HepG2 (cell line): ENCODE measurements around the gene VAC14. TPM values are rescaled to one million over a fixed set of nuclear protein-coding genes. Genes with fewer than 3 reads are reported as not detected.
A peak's percentile ranks its signal among the peaks of the same experiment; 100 is the strongest.

Source experiments
- EEA1 ChIP-seq: sonication (generic); formaldehyde crosslinking; IDR thresholded peaks from 2 replicates; pipeline ENCODE4 v1.5.1; 2020; ENCODE audit warnings: mild to moderate bottlenecking, missing genetic modification reagents, borderline replicate concordance
- ETS1 ChIP-seq: sonication (generic); formaldehyde crosslinking; IDR thresholded peaks from 2 replicates; pipeline ENCODE4 v1.4.0; 2020; ENCODE audit warnings: missing genetic modification reagents
- GABPB1 ChIP-seq: IDR thresholded peaks from 2 replicates; pipeline ENCODE4 v1.6.1; 2016; ENCODE audit warnings: mild to moderate bottlenecking, missing genetic modification reagents, moderate library complexity, missing compliant biosample characterization
- HES4 ChIP-seq: sonication (generic); formaldehyde crosslinking; IDR thresholded peaks from 2 replicates; pipeline ENCODE4 v1.9.0; 2021; ENCODE audit warnings: mild to moderate bottlenecking, missing genetic modification reagents, borderline replicate concordance
- MIXL1 ChIP-seq: IDR thresholded peaks from 2 replicates; pipeline ENCODE4 v1.6.1; 2016
- MXD4 ChIP-seq: IDR thresholded peaks from 2 replicates; pipeline ENCODE4 v1.6.1; 2016; ENCODE audit warnings: mild to moderate bottlenecking, missing biosample characterization, missing genetic modification reagents
- MYC ChIP-seq: sonication (generic); formaldehyde crosslinking; IDR thresholded peaks from 2 replicates; pipeline ENCODE4 v1.9.0; 2021; ENCODE audit warnings: missing genetic modification reagents, borderline replicate concordance
- NFKB2 ChIP-seq: sonication (generic); formaldehyde crosslinking; IDR thresholded peaks from 2 replicates; pipeline ENCODE4 v1.4.0; 2020; ENCODE audit warnings: missing genetic modification reagents, borderline replicate concordance
- NONO ChIP-seq, 2 experiments: fragments of 450-650 bp in 1 of 2; sonication (generic) in 1 of 2; formaldehyde crosslinking in 1 of 2; IDR thresholded peaks in 1 of 2; conservative IDR thresholded peaks in 1 of 2; 2 replicates each; pipeline versions ENCODE4 v1.6.1 to v1.8.0; 2017 to 2022; ENCODE audit warnings: mild to moderate bottlenecking in 1 of 2, missing genetic modification reagents in 1 of 2, moderate library complexity in 1 of 2
- PAF1 ChIP-seq: IDR thresholded peaks from 2 replicates; pipeline ENCODE4 v1.6.1; 2016; ENCODE audit warnings: missing genetic modification reagents, missing compliant biosample characterization
- PHF5A ChIP-seq: IDR thresholded peaks from one replicate; pipeline ENCODE4 v1.6.1; 2018; ENCODE audit warnings: low read depth, missing genetic modification reagents; ENCODE audit not compliant: unreplicated experiment
- RARA ChIP-seq: IDR thresholded peaks from 2 replicates; pipeline ENCODE4 v1.6.1; 2016; ENCODE audit warnings: missing genetic modification reagents, missing compliant biosample characterization
- TMF1 ChIP-seq: sonication (generic); formaldehyde crosslinking; IDR thresholded peaks from 2 replicates; pipeline ENCODE4 v1.8.1; 2022; ENCODE audit warnings: low read depth, missing genetic modification reagents
- ZBTB26 ChIP-seq: IDR thresholded peaks from 2 replicates; pipeline ENCODE4 v1.6.1; 2016; ENCODE audit warnings: missing compliant biosample characterization, missing genetic modification reagents, borderline replicate concordance
- ZFP62 ChIP-seq: sonication (generic); formaldehyde crosslinking; IDR thresholded peaks from 2 replicates; pipeline ENCODE4 v1.4.0; 2020; ENCODE audit warnings: missing genetic modification reagents
- ZFX ChIP-seq: sonication (generic); formaldehyde crosslinking; IDR thresholded peaks from 2 replicates; pipeline ENCODE4 v1.4.0; 2020; ENCODE audit warnings: mild to moderate bottlenecking, low read depth, missing genetic modification reagents, moderate library complexity
- ZNF234 ChIP-seq: sonication (generic); formaldehyde crosslinking; conservative IDR thresholded peaks from 2 replicates; pipeline ENCODE4 v1.5.1; 2020; ENCODE audit warnings: mild to moderate bottlenecking, missing genetic modification reagents
- ZNF24 ChIP-seq: fragments of 450-650 bp; IDR thresholded peaks from 2 replicates; pipeline ENCODE4 v1.6.1; 2017; ENCODE audit warnings: antibody characterized with exemption, mild to moderate bottlenecking
- ZNF264 ChIP-seq: sonication (generic); formaldehyde crosslinking; IDR thresholded peaks from 2 replicates; pipeline ENCODE4 v1.4.0; 2020; ENCODE audit warnings: missing genetic modification reagents
- ZNF337 ChIP-seq: sonication (generic); formaldehyde crosslinking; IDR thresholded peaks from 2 replicates; pipeline ENCODE4 v1.5.1; 2020; ENCODE audit warnings: missing genetic modification reagents, low read depth, mild to moderate bottlenecking, borderline replicate concordance
- ZNF362 ChIP-seq: sonication (generic); formaldehyde crosslinking; IDR thresholded peaks from 2 replicates; pipeline ENCODE4 v1.4.0; 2020; ENCODE audit warnings: missing genetic modification reagents, mild to moderate bottlenecking, borderline replicate concordance
- ZNF451 ChIP-seq: sonication (generic); formaldehyde crosslinking; IDR thresholded peaks from 2 replicates; pipeline ENCODE4 v1.5.0; 2020; ENCODE audit warnings: mild to moderate bottlenecking, missing genetic modification reagents
- ZNF879 ChIP-seq: sonication (generic); formaldehyde crosslinking; IDR thresholded peaks from 2 replicates; pipeline ENCODE4 v1.8.1; 2023; ENCODE audit warnings: missing genetic modification reagents
- ZXDC ChIP-seq: sonication (generic); formaldehyde crosslinking; IDR thresholded peaks from 2 replicates; pipeline ENCODE4 v1.5.0; 2020; ENCODE audit warnings: mild to moderate bottlenecking, missing genetic modification reagents
- polyA plus RNA-seq, 8 experiments: library from polyadenylated mRNA; depleted of rRNA in 3 of 8; stranded (reverse) in 7 of 8; unstranded in 1 of 8; fragments of >200 nt; fragmentation: Illumina TruSeq in 4 of 8; extraction: Trizol in 4 of 8; gene quantifications; 2 replicates each; pipeline versions ENCODE4 v1.2.1 to v1.2.3, GENCODE V29; 2011 to 2016; ENCODE audit warnings: low read depth in 4 of 8, missing spikeins in 1 of 8, mixed read lengths in 1 of 8; ENCODE audit not compliant: insufficient read depth in 1 of 8
- total RNA-seq, 5 experiments: library from RNA; depleted of rRNA; stranded (reverse); fragments of >200 nt; fragmentation: Illumina TruSeq; extraction: Trizol; gene quantifications; 2 replicates each; pipeline ENCODE4 v1.2.3, GENCODE V29; 2016; ENCODE audit warnings: low read depth in 1 of 5

The VAC14 gene
- total and polyA plus RNA-seq, 2 of the 13 experiments (the other 11 are each of a cell fraction or from before 2014, with no cell fraction given): 23.5 to 24.6 TPM

- TF ChIP-seq GABPB1 (CRISPR knock-in tag) (peak; percentile 57; the same call in 1 of the 2 replicates), TMF1 (CRISPR knock-in tag) (no peak; the same call in 1 of the 2 replicates), ZNF451 (CRISPR knock-in tag) (no peak), EEA1 (peak; percentile 64; the same call in 1 of the 2 replicates), RARA (CRISPR knock-in tag) (no peak), PHF5A (CRISPR knock-in tag) (no peak), NONO (IDR thresholded peaks at IDR 0.05) (no peak), NONO (CRISPR knock-in tag; conservative IDR thresholded peaks at IDR 0.05) (no peak), ZBTB26 (CRISPR knock-in tag) (no peak), ETS1 (CRISPR knock-in tag) (no peak), MXD4 (no peak), ZNF362 (no peak), HES4 (CRISPR knock-in tag) (peak; percentile 85; the same call in 1 of the 2 replicates), ZFP62 (no peak), MIXL1 (CRISPR knock-in tag) (no peak), ZNF24 (no peak), ZNF264 (CRISPR knock-in tag) (no peak), PAF1 (CRISPR knock-in tag) (no peak), MYC (CRISPR knock-in tag) (0 out of 2 replicates have a peak, but pooled peaks have one; percentile 14), NFKB2 (peak; percentile 0), ZNF234 (CRISPR knock-in tag) (0 out of 2 replicates have a peak, but pooled peaks have one; percentile 9), ZFX (CRISPR knock-in tag) (no peak), ZNF879 (CRISPR knock-in tag) (no peak), ZNF337 (CRISPR knock-in tag) (peak; percentile 13; the same call in 1 of the 2 replicates), ZXDC (CRISPR knock-in tag) (peak; percentile 18; the same call in 1 of the 2 replicates)
These were observed 74.8 kb downstream of the VAC14 start (continued) for GRCh38 chr16:70725912-70726828.
